NB4 (cell line): ENCODE results near the gene CCR5.
"Not testable (repeated sequence)": the region's sequence is repeated elsewhere in the genome, so short reads cannot be mapped to it uniquely, and the experiment has no call there.

Experiments
- CTCF ChIP-seq: IDR thresholded peaks from one replicate; pipeline ENCODE4 v1.5.1; 2012; ENCODE audit warnings: low read depth, low read length
- POLR2A ChIP-seq: IDR thresholded peaks from 2 replicates; pipeline ENCODE4 v1.6.1; 2011; ENCODE audit warnings: mild to moderate bottlenecking; ENCODE audit not compliant: insufficient read length; ENCODE audit errors: extremely low read depth

- not testable (repeated sequence) for TF ChIP-seq POLR2A, CTCF
Measured at GRCh38 chr3:46402902-46403301, 32.2 kb downstream of the CCR5 start.
